Muscle of arm (tissue), 12 donors: ENCODE data around the gene SLC29A1. TPM values are rescaled to one million over a fixed set of nuclear protein-coding genes. Genes with fewer than 3 reads are reported as not detected.
A peak's percentile ranks its signal among the peaks of the same experiment; 100 is the strongest.
"Not testable (repeated sequence)": the region's sequence is repeated elsewhere in the genome, so short reads cannot be mapped to it uniquely, and the experiment has no call there.

Source experiments
- DNase-seq: peaks from one replicate; pipeline ENCODE4 v3.0.0-alpha.2; 2013
- polyA plus RNA-seq, 12 donors: library from polyadenylated mRNA; unstranded; fragments of 120-200 nt; gene quantifications; one replicate each; pipeline ENCODE4 v1.2.1, GENCODE V29; 2013; ENCODE audit not compliant: insufficient read length in 12 of 12

SLC29A1 gene
- polyA plus RNA-seq, 12 donors: 55.1 to 90.8 (median 73.6) TPM; not detected in 1

DNA sequence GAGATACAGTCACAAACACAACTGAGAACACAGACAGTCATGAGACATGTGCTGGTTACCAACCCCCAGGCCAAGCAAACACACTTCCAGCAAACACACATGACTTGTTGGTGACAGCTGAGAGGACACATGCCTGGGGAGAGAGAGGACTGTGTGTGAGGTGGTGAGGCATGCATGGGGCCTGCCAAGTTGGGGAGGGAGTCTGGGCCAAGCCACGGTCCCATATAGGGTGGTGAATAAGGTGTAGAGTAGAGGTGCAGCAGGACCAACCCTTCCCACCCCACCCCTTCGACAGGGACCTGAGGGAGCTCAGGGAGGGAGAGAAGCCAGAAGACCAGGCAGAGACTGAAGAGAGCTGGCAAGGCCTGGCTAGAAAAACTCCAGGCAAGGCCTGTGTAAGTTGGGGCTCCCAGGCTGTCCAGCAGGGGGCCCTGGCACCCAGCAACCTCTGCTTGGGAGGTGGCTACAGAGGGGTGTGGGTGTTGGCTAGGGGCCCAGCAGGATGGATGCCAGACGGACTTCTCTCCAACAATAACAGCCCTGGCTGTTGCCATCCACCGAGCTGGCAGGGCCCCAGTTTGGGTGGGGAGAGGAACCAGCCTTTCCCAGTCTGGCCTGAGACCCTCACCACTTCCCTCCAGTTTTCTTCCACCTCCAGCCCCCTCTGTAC, 2.0 kb upstream of the SLC29A1 start:
- DNase-seq: peak; percentile 73

DNA sequence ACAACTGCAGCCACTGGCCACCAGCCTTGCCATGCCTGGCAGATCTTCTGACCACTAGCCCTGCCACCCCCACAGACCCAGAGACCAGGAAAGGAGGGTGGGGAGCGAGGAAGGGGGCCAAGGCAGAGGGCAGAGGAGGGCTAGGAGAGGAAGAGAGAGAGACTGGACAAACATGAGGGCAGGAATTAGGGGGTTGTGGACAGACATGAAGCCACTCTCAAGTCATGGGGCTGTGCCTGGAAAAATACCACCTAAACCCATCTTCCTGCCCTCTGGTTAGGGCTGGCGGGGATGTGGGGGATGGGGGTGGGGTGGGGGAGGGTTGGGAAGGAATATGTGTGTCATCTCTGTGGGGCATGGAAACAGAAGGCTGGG, 1.4 kb upstream of the SLC29A1 start:
- DNase-seq: no peak

DNA sequence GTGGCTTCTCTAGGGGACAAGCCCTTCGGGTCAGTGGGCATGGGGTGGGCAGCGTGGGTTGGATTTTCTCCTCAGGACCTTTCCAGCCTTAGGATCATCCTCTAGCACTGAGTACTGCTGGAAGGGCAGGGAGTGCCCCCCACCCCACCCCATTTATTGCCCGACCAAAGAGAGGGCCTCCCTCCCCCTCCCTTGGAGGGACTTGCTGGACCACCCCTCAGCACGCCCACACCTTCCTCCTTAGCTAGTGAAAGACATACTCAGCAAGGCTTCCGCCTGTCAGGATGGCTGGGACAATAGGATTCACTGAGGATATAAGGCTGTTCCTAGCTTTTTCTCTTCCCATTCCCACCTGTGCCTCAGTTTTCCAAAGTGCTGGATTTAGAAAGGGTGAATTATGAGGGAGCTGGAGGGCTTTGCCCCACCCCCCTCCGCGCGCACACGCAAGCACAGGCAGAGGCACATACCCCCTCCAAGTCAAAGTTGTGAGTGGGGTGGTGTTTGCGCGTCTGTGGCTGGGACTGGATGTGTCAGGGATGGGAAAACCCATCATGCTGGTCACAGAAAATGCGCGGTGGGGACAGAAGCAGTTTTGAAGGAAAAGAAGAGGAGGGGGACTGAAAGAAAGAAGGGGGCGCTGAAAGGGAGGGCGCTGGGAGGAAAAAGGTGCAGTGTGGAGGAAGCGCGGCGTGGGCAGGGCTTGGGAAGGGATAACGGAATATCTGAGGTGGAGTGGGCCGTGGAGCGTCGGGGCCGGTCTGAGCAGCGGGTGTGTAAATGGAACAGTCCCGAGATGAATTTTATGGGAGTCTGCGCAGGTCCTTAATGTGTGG, 693 bp upstream of the SLC29A1 start:
- no peak for DNase-seq

DNA sequence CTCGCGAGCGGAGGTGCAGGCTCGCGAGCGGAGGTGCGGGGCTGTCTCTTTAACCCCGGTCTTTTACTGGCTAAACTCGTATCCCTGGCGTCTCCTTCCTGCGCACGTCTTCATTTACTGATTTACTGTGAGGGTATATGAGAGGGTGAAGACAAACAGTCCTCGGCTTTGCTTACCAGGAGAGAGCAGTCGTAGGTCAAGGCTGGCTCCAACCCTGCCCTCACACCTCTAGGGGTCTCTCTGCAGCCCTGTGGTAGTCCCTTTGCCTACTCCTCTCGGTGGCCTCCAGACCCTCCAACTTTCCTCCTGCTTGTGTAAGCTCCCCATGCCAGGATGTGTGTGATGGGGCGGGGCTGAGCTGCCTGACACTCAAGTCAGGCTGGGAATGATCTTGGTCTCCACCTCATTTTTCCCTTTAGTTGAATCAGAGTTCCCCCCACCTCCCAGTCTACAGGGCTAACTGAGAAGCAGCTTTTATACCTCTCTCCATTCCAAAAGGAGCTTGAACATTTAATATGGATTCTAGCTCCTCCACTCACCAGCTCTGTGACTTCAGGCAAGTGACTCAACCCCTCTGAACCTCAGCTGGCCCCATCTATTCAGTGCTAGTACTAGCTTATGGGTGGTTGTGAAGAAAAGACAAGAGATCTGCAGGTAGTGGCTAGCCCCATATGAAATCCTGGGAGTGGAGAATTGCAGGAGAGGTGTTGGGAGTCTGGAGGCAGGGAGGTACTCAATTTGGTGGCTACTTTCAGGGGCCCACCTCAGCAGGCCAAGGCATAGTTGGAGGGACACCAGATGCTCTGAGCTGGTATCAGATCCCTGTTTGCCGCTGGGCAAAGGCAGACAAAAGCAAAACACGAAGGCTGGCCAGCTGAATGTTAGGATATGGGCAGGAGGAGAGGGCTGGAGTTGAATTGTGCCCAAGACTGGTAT, 902 bp downstream of the SLC29A1 start:
- DNase-seq: no peak

DNA sequence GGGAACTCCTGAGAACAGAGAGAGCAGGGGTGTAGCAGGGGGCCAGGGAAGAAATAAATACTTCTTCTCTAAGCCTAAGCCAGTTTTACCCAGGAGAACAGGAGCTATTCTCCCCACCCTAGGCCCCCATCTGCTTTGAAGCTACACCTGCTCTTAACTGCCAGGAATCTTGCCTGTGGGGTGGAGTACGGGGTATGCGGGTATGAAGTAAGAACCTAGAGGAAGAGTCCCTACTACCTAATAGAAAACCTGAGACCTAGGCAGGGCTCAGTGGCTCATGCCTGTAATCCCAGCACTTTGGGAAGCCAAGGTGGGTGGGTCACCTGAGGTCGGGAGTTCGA, 1.5 kb downstream of the SLC29A1 start:
- DNase-seq: no peak

DNA sequence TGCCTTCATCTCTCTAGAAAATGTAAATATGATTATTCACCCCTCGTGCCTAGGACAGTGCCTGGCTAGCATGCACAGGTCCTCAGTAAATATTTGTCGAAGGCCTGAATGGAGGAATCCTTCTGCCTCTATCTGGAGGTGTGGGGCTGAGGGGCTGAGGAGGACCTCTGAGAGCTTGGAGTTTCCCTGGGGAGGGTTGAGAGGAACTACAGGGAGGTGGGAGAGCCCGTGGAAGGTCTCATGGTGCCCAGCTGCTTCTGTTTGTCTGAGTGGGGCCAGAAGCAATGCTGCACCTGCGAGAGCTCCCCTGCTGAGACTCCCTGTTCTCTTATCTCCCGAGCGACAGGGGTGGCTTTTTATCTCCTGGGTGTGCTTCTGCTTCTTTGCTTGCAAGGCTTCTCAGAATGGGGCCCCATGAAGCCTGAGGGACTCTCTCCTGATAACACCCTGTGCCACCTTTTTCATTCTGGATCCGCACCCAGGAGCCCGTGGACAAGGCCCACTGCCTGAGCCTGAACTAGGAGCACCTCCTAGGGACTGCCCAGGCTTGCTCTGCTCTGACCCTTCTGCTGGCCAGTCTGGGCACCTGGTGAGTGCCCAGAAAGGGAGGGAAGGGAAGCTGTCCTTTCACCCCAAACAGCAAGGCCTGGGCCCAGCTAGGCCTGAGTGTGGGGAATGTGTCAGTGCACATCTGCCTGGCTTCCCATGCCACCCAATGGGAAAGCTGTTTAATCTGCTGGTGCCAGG, 2.4 kb downstream of the SLC29A1 start:
- no peak for DNase-seq

DNA sequence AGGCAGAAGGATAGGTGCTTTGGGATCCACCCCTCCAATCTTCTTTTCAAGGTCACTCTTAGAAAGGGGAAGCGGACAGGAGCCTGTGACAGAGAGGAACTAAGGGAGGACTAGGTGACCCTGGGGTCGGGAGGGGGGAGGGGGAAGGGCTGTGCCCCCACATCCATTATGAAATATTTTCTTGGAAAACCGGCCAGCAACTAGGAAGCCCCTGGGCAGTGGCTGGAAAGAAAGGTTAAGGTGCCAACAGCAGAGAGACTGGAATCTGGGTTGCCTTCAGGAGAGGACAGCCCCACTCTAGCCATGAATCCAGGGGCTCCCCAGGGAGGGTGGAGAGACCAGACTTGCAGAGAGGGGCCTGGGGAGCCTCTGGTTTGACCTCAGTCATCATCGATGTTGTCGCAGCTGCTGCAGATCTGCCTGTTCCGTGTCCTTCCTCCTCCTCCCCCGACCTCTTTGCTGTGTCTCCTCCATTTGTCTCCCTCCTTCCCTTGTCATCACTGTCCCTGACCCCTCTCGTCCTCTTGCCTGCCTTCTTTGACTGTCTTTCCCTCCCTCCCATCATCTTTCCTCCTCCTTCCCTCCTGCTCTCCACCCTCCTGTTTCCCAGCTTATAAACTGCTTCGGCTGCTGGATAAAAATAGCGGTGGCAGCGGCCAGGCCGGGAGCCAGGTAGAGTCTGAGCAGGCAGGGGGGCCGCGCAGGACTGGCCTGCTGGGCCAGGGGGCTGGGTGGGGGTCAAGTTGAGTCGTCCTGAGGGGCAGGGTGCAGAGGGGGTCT, 3.2 kb downstream of the SLC29A1 start:
- DNase-seq: no peak

DNA sequence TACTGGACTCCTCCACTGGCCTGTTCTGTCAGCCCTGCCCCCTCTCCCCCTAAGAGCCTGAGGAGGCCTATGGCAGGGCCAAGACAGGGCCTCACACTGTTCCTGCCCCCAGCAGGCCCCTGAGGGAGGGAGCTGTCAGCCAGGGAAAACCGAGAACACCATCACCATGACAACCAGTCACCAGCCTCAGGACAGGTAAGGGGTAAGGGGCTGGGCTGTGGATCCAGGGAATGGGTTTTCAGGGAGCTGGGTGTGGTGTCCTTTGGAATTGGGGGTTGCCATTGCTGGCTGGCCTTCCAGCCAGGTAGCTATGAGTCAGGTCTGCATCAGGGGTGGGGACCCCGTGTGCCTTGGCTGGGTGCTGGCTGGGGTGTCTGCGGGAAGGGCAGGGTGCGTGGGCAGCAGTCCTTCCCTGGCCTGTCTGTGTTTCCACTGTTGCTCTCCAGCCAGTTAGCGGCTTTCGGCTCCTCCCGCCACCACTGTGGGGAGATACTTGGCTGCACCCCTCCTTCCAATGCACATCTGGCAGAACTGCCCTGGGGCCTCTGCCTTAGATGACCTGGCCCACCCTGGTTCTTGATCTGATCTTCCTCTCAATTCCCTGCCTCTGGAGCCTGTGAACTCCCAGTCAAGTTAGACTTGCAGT, 3.9 kb downstream of the SLC29A1 start:
- no peak for DNase-seq

DNA sequence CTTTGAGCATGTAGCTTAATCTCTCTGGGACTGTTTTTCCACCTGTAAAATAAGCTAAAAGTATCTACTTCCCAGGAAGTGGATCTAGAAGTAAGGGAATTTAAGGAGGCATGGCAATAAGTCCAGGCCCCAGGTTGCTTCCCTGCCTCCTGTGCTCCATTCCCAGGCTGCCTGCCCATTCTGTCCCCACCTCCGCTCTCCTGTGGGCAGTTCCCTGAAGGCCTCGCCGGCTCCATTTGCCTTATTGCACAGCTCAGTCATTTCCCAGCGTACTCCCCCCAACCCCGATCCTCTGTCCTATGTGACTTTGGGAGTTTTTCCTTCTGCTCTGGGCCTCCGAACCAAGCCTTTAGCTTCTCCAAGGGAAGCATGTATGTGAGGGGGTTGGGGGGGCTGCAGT, 4.6 kb downstream of the SLC29A1 start:
- DNase-seq: no peak

DNA sequence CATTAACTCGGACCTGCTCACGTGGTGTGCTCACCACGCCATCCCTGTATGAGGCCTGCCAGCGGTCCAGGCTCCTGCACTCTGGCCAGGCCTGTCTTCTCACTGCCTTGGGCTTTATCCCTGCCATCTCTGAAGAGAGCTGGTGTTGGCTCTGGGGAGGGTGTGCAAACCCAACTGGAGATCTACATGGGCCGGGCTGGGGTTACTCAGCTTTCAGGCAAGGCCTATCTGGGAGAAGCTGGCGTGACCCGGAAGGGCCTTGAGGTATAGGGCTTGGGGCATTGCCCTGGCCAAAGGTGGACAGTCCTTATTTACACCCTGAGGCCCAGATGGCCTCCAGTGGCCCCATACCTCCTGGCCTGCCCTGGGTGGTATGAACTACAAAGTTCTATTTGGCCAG, 5.0 kb downstream of the SLC29A1 start:
- DNase-seq: no peak

DNA sequence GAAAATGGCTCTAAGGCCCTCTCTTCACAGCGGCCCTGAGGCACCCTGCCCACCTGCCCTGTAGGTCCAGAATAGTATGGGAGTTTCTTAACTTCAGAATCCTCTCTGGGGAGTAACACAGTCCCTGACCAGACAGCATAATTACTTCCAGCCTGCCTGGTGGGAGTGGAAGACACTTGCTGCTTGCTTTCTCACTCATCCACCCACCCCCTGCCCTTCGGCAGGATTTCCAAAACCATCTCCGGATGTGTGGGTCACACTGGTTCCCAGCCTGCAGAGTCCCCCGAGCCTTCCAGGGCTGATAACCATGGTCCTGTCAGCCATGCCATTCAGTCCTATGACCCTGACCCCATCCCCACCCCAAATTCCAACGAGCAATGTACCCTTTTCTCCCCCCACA, 5.4 kb downstream of the SLC29A1 start:
- DNase-seq: no peak

DNA sequence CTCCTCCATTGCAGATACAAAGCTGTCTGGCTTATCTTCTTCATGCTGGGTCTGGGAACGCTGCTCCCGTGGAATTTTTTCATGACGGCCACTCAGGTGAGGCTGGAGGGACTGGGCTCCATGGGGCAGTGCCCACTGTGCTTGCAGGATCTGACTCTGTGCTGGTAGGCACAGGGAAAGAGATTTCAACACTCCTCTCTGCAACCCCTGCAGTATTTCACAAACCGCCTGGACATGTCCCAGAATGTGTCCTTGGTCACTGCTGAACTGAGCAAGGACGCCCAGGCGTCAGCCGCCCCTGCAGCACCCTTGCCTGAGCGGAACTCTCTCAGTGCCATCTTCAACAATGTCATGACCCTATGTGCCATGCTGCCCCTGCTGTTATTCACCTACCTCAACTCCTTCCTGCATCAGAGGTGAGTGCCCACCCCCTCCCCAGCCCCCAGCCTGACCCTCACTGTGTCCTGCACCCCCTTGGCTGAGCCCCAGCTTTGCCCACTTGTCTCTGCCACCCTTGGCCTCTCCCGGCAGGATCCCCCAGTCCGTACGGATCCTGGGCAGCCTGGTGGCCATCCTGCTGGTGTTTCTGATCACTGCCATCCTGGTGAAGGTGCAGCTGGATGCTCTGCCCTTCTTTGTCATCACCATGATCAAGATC, 6.1 kb downstream of the SLC29A1 start:
- no peak for DNase-seq

DNA sequence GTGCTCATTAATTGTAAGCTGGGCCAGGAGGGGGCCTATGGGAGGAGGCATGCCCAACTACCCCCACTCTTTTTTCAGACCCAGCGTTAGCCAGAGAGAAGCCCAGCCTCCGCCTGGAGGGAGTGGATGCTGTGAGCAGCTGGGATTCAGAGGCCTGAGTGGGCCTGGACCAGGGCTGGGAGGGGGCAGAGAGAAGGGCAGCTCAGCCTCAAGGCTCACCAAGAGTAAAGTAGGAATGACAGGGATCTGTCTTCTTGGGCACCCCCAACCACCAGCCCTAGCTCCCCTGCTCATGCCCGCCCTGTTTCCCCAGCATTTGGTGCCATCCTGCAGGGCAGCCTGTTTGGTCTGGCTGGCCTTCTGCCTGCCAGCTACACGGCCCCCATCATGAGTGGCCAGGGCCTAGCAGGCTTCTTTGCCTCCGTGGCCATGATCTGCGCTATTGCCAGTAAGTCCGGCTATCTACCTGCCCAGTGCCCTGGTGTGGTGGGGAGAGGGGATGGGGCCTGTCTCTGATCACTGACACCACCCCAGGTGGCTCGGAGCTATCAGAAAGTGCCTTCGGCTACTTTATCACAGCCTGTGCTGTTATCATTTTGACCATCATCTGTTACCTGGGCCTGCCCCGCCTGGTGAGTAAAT, 6.8 kb downstream of the SLC29A1 start:
- no peak for DNase-seq

DNA sequence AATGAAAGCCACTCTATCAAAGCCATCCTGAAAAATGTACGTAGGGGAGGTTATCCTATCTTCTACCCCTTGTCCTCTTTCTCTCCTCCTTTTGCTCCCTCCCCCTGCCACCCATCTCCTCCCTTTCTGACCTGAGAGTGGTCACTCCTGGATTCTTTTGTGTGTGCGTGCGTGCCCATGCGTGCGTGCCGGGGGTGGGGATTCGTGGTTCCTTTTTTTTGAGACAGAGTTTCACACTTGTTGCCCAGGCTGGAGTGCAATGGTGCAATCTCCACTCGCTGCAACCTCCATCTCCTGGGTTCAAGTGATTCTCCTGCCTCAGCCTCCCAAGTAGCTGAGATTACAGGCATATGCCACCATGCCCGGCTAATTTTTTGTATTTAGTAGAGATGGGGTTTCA, 8.0 kb downstream of the SLC29A1 start:
- not testable (repeated sequence) for DNase-seq

DNA sequence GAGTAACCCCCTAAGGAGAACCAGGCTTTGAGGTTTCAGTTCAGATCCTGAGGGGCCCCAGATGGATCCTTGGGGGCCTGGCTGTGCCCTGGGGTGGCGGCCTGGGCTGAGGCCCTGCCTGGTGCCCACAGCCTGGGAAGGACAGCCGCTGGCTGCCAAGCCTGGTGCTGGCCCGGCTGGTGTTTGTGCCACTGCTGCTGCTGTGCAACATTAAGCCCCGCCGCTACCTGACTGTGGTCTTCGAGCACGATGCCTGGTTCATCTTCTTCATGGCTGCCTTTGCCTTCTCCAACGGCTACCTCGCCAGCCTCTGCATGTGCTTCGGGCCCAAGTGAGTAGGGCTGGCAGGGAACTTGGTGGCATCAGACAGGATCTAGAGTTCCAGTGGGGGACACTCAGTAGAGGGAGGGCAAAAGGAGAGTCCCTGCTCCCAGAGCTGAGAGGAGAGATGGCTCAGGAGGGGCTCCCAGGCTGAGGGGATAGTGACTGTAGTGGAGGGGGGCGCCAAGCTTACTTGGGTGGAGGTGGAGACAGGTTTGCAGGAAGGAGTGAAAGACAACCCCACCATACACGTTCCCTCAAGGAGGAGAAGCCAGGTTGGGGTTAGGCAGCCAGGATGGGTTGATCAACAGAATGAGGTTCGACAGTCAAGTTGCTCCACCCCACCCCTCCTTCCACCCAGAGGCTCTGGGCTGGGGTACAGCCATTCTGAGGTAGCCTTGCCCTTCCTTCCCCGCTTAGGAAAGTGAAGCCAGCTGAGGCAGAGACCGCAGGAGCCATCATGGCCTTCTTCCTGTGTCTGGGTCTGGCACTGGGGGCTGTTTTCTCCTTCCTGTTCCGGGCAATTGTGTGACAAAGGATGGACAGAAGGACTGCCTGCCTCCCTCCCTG, 9.5 kb downstream of the SLC29A1 start:
- DNase-seq: no peak

DNA sequence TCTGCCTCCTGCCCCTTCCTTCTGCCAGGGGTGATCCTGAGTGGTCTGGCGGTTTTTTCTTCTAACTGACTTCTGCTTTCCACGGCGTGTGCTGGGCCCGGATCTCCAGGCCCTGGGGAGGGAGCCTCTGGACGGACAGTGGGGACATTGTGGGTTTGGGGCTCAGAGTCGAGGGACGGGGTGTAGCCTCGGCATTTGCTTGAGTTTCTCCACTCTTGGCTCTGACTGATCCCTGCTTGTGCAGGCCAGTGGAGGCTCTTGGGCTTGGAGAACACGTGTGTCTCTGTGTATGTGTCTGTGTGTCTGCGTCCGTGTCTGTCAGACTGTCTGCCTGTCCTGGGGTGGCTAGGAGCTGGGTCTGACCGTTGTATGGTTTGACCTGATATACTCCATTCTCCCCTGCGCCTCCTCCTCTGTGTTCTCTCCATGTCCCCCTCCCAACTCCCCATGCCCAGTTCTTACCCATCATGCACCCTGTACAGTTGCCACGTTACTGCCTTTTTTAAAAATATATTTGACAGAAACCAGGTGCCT, 10.2 kb downstream of the SLC29A1 start:
- DNase-seq: no peak

DNA sequence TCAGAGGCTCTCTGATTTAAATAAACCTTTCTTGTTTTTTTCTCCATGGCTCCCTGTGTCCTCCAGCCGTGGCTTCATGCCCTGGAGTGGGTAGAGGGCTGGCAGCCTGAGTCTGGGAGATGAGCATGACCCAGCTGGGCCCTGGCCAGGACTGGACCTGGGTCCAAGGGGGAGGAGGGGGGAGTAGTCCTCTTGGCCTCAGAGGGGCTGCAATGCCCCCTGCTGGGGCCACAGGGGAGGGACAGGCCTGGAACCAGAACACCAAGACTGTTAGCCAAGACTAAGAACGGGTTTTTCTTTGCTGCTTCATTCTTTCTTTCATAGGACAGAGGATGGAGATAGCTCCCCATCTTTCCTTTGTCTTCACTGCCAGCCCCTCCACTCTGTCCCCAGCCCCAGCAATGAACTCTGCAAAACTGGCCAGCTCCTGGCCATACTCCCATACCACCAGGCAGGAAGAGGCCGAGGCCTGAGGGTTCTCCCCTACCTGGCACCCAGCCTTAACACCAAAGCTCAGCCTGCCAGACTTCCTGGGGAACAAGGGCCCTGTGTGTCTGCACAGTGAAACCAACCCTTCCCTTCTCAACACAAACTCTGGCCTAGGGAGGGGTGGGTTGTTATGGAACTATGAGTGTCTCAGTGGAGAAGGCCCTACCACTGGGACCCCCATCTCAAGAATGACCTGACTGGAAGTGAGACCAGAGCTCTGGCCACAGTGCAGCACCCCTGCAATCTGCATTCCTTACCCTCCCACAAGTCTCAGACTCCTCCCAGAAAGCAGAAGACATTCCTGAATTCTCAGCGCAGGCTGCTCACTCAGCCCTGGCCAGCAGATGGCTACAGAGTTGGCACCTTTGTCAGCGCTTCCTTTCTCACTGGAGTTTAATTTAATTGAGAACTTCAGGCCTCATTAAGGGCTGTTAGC, 11.0 kb downstream of the SLC29A1 start:
- DNase-seq: peak; percentile 68
